Neural cell (in vitro differentiated cells): ENCODE data around the gene USP48. TPM values are rescaled to one million over a fixed set of nuclear protein-coding genes. Genes with fewer than 3 reads are reported as not detected.
"Not testable (repeated sequence)": the region's sequence is repeated elsewhere in the genome, so short reads cannot be mapped to it uniquely, and the experiment has no call there.

Experiments used
- H2AFZ ChIP-seq: fragments of 200-600, 300-800 bp; sonication (generic), shearing (Covaris generic); 2 replicates; pipeline ENCODE4 v1.6.0; 2014; ENCODE audit warnings: low read depth, mild to moderate bottlenecking, antibody characterized with exemption, low read length, moderate library complexity
- H3F3A ChIP-seq: fragments of 200-600 bp; shearing (Covaris generic); 2 replicates; pipeline ENCODE4 v1.6.1; 2016; ENCODE audit warnings: mild to moderate bottlenecking, moderate library complexity, mixed read lengths, antibody characterized with exemption, low read length; ENCODE audit not compliant: insufficient read depth, poor library complexity, severe bottlenecking
- H3K27ac ChIP-seq: fragments of 200-600, 300-800 bp; sonication (generic), shearing (Covaris generic); 2 replicates; pipeline ENCODE4 v1.5.1; 2014; ENCODE audit warnings: mild to moderate bottlenecking, low read length, moderate library complexity
- H3K27me3 ChIP-seq: fragments of 300-800, 200-600 bp; sonication (generic), shearing (Covaris generic); 2 replicates; pipeline ENCODE4 v1.6.0; 2014; ENCODE audit warnings: mild to moderate bottlenecking, low read depth, low read length, moderate library complexity; ENCODE audit not compliant: insufficient read depth
- H3K36me3 ChIP-seq: fragments of 300-800, 200-600 bp; sonication (generic), shearing (Covaris generic); 2 replicates; pipeline ENCODE4 v1.5.1; 2014; ENCODE audit warnings: mild to moderate bottlenecking, antibody characterized with exemption, low read length, moderate library complexity; ENCODE audit not compliant: insufficient read depth
- H3K4me2 ChIP-seq: fragments of 300-800, 200-600 bp; sonication (generic), shearing (Covaris generic); 2 replicates; pipeline ENCODE4 v1.6.0; 2014; ENCODE audit warnings: mild to moderate bottlenecking, low read length
- H3K4me3 ChIP-seq: fragments of 300-800, 200-600 bp; sonication (generic), shearing (Covaris generic); 2 replicates; pipeline ENCODE4 v1.5.1; 2014; ENCODE audit warnings: mild to moderate bottlenecking, low read length, moderate library complexity
- H3K79me2 ChIP-seq: fragments of 200-600 bp; shearing (Covaris generic); replicated peaks from 2 replicates; pipeline ENCODE4 v1.6.0; 2014; ENCODE audit warnings: mild to moderate bottlenecking, low read length, moderate library complexity; ENCODE audit not compliant: insufficient read depth
- H3K9ac ChIP-seq: fragments of 300-800, 200-600 bp; sonication (generic), shearing (Covaris generic); 2 replicates; pipeline ENCODE4 v1.6.1; 2016; ENCODE audit warnings: mild to moderate bottlenecking, low read length, mixed read lengths
- H3K9me2 ChIP-seq: fragments of 200-600 bp; shearing (Covaris generic); 2 replicates; pipeline ENCODE4 v1.6.1; 2016; ENCODE audit warnings: mild to moderate bottlenecking, low read length, mixed read lengths; ENCODE audit not compliant: insufficient read depth
- H3K9me3 ChIP-seq: fragments of 200-600, 300-800 bp; sonication (generic), shearing (Covaris generic); 2 replicates; pipeline ENCODE4 v1.6.1; 2016; ENCODE audit warnings: mild to moderate bottlenecking, mixed run types, low read length, moderate library complexity, mixed read lengths
- H4K20me1 ChIP-seq: fragments of 200-600 bp; shearing (Covaris generic); 2 replicates; pipeline ENCODE4 v1.6.1; 2016; ENCODE audit warnings: mild to moderate bottlenecking, mixed run types; ENCODE audit not compliant: insufficient read depth
- CTCF ChIP-seq: fragments of 450-650 bp; IDR thresholded peaks from 2 replicates; pipeline ENCODE4 v1.5.1; 2014; ENCODE audit warnings: antibody characterized with exemption, mild to moderate bottlenecking, moderate library complexity; ENCODE audit not compliant: poor library complexity, severe bottlenecking
- EP300 ChIP-seq: fragments of 450-650 bp; conservative IDR thresholded peaks from 2 replicates; pipeline ENCODE4 v1.6.1; 2014; ENCODE audit warnings: antibody characterized with exemption, mild to moderate bottlenecking, moderate library complexity; ENCODE audit not compliant: poor library complexity, severe bottlenecking
- EZH2 ChIP-seq: fragments of 200-600, 300-800 bp; shearing (Covaris generic), sonication (generic); IDR thresholded peaks from 2 replicates; pipeline ENCODE4 v1.6.1; 2014; ENCODE audit warnings: antibody characterized with exemption, low read length, borderline replicate concordance, mild to moderate bottlenecking; ENCODE audit not compliant: insufficient read depth, poor library complexity, severe bottlenecking
- MXI1 ChIP-seq: fragments of 450-650 bp; conservative IDR thresholded peaks from 2 replicates; pipeline ENCODE4 v1.6.1; 2014; ENCODE audit warnings: antibody characterized with exemption, mild to moderate bottlenecking; ENCODE audit not compliant: poor library complexity, severe bottlenecking
- POLR2AphosphoS5 ChIP-seq: IDR thresholded peaks from 2 replicates; pipeline ENCODE4 v1.6.1; 2012
- RAD21 ChIP-seq: fragments of 450-650 bp; conservative IDR thresholded peaks from 2 replicates; pipeline ENCODE4 v1.6.1; 2014; ENCODE audit warnings: antibody characterized with exemption, mild to moderate bottlenecking, moderate library complexity
- SMC3 ChIP-seq: fragments of 450-650 bp; conservative IDR thresholded peaks from 2 replicates; pipeline ENCODE4 v1.6.1; 2014; ENCODE audit warnings: antibody characterized with exemption, mild to moderate bottlenecking, moderate library complexity; ENCODE audit not compliant: poor library complexity
- TAF1 ChIP-seq: IDR thresholded peaks from 2 replicates; pipeline ENCODE4 v1.6.1; 2012; ENCODE audit warnings: low read depth
- polyA plus RNA-seq: library from polyadenylated mRNA; depleted of rRNA; stranded (reverse); fragments of >200 nt; gene quantifications from 2 replicates; pipeline ENCODE4 v1.2.3, GENCODE V29; 2014
- TF ChIP-seq, protein P1 (sequence below): IDR thresholded peaks from 2 replicates; pipeline ENCODE4 v1.6.1; 2012; ENCODE audit warnings: borderline replicate concordance

The USP48 gene
- polyA plus RNA-seq, 1 donor from 2014 or later = 67.2 TPM

DNA sequence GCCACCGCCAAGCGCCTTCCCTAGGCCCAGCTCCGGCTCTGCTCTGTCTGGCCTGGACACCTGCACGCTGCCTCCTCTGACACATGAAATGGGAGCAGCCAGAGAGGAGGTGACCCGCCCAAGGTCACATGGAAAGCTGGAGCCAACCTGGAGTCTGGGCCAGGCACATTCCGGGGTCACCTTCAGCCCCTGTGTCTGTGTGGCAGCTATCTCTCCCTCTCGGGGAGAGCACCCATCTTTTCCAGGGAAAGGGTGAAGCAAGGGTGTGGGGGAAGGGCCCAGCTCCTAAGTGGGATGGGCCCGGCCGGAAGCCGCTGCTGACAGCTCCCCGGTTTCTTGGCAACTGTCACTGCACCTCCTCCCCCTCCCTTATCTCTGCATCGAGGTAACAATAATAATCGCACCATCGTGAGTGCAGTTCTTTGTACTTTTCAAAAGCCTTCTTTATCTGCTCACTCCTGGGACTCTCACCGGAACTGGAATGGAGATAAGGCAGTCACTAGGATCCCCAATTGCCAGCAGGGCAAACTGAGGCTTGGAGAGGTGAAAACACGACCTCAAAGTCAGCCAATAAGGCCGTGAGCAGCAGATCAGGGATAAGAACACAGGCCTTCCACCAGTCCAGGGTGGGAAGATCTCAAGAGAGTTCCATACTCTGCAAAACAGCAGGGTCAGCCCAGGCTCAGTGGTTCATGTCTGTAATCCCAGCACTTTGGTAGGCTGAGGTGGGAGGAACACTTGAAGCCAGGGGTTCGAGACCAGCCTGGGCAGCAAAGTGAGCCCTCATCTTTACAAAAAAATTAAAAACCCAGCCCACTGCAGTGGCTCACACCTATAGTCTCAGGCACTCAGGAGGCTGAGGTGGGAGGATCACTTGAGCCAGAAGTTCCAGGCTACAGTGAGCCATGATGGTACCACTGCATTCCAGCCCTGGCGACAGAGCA is 150.7 kb downstream of the USP48 start:
- no peaks in the 10 kb centered on the region for H4K20me1 ChIP-seq
- no peaks in the 10 kb centered on the region for H3K36me3 ChIP-seq
- H3K27ac ChIP-seq = peak overlapping the region; percentile 83
- no peaks in the 10 kb centered on the region for H3K9me3 ChIP-seq
- H3K79me2 ChIP-seq = no peaks in the 10 kb centered on the region
- H3K4me3 ChIP-seq = peak overlapping the region; percentile 25
- peak; percentile 15 for TF ChIP-seq POLR2AphosphoS5
- no peak for TF ChIP-seq MXI1
- peak; percentile 28 for TF ChIP-seq SMC3
- TF ChIP-seq TAF1 = no peak
- TF ChIP-seq, protein P1, sequence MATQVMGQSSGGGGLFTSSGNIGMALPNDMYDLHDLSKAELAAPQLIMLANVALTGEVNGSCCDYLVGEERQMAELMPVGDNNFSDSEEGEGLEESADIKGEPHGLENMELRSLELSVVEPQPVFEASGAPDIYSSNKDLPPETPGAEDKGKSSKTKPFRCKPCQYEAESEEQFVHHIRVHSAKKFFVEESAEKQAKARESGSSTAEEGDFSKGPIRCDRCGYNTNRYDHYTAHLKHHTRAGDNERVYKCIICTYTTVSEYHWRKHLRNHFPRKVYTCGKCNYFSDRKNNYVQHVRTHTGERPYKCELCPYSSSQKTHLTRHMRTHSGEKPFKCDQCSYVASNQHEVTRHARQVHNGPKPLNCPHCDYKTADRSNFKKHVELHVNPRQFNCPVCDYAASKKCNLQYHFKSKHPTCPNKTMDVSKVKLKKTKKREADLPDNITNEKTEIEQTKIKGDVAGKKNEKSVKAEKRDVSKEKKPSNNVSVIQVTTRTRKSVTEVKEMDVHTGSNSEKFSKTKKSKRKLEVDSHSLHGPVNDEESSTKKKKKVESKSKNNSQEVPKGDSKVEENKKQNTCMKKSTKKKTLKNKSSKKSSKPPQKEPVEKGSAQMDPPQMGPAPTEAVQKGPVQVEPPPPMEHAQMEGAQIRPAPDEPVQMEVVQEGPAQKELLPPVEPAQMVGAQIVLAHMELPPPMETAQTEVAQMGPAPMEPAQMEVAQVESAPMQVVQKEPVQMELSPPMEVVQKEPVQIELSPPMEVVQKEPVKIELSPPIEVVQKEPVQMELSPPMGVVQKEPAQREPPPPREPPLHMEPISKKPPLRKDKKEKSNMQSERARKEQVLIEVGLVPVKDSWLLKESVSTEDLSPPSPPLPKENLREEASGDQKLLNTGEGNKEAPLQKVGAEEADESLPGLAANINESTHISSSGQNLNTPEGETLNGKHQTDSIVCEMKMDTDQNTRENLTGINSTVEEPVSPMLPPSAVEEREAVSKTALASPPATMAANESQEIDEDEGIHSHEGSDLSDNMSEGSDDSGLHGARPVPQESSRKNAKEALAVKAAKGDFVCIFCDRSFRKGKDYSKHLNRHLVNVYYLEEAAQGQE = peak; percentile 34
- TF ChIP-seq EZH2 = no peak
- TF ChIP-seq EP300 = peak; percentile 76
- no peak for TF ChIP-seq CTCF
- peak; percentile 34 for TF ChIP-seq RAD21
- H3K9me2 ChIP-seq = no peaks in the 10 kb centered on the region
- H3K4me2 ChIP-seq = no peak overlapping the region
- H2AFZ ChIP-seq = no peak overlapping the region
- peak overlapping the region; percentile 61 for H3K9ac ChIP-seq
- no peaks in the 10 kb centered on the region for H3F3A ChIP-seq
- no peaks in the 10 kb centered on the region for H3K27me3 ChIP-seq

- not testable (repeated sequence) for H3K9me3 ChIP-seq, H2AFZ ChIP-seq, H3K79me2 ChIP-seq, H3F3A ChIP-seq, H4K20me1 ChIP-seq, H3K4me2 ChIP-seq, H3K27me3 ChIP-seq, H3K36me3 ChIP-seq, H3K9me2 ChIP-seq, H3K4me3 ChIP-seq
- Histone ChIP-seq H3K27ac (peak overlapping the region; percentile 83), H3K9ac (peak overlapping the region; percentile 61)
These were observed 151.4 kb downstream of the USP48 start for GRCh38 chr1:21631590-21631943.
